ENCODE measurements around the gene ATP5F1D.

The ATP5F1D gene

DNA sequence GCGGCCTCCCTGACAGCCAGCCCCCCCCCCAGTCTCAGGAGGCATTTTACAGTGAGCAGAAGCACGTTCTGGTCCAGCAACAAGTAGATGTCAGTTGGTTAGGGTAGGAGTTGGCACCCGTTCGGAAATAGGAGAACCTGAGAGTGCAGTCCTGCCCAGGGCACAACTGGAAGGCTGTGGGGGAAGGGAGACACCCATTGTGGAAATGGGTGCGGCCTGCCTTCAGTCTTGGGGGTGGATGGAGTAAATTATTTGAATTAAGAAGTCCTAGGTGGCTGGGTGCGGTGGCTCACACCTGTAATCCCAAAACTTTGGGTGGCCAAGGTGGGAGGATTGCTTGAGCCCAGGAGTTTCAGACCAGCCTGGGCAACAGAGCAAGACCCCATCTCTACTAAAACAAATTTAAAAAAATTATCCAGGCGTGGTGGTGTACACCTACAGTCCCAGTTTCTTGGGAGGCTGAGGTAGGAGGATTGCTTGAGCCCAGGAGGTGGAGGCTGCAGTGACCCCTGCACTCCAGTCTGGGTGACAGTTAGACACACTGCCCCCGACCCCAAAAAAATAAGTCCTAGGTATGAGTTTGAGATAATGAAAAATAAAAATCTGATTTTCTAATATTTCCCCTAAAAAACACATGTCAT is 28.8 kb downstream of the ATP5F1D start:
- no peak for DNase-seq (ENCODE audit: low read depth, low spot score)

GRCh38 chr19:1270854-1271527 is 29.4 kb downstream of the ATP5F1D start:
- no peak for DNase-seq (ENCODE audit: low read depth, low spot score)

GRCh38 chr19:1271528-1272422 is 30.2 kb downstream of the ATP5F1D start:
- no peak for DNase-seq (ENCODE audit: low read depth, low spot score)

DNA sequence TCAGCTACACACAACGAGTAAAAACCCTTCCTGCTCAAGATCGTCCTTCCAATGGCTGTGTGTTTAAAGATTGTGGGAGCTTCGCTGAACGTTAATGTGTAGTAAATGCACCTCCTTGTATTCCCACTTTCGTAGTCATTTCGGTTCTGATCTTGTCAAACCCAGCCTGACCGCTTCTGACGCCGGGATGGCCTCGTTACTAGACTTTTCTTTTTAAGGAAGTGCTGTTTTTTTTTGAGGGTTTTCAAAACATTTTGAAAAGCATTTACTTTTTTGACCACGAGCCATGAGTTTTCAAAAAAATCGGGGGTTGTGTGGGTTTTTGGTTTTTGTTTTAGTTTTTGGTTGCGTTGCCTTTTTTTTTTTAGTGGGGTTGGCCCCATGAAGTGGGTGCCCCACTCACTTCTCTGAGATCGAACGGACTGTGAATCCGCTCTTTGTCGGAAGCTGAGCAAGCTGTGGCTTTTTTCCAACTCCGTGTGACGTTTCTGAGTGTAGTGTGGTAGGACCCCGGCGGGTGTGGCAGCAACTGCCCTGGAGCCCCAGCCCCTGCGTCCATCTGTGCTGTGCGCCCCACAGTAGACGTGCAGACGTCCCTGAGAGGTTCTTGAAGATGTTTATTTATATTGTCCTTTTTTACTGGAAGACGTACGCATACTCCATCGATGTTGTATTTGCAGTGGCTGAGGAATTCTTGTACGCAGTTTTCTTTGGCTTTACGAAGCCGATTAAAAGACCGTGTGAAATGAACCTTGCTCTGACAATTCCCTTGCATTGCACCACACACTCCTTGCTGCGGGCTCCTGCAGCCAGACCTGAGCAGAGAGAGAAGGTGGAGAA is 31.1 kb downstream of the ATP5F1D start:
- DNase-seq (ENCODE audit: low read depth, low spot score): no peak

DNA sequence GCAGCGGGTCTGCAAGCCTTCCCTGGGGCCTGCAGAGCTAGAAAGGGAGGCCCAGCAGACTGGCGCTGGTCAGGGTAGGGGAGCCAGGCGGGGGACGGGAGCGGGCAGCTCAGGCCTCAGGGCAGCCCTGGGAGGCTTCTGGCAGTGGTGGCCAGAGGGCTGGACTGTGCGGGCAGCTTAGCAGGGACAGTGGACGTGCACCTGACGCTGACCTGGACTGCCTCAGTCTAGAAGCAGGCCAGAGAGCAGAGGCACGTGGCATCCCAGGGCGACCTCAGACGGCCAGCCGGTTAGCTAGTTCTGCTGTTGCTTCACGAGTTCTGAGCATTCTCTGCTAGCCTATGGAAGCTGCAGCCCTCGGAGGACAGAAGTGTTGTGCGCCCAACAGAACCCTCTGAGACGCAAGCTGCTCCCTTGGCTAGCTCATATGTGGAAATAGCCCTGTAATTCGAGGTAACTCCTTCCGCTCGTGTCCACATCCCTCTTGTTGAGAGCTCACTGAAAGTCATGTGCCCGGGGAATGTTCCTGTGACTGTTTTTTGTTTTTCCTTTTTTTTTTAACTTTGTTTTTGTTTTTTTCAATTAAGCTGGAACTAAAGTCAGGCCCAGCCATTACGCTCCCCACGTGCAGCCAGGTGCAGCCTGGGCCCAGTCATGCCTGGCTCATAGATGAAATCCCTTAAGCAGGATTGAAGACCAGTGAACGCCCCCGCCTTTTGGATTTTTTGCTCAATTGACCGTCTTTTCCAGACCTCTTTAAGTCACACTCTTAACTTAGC is 31.9 kb downstream of the ATP5F1D start:
- DNase-seq (ENCODE audit: low read depth, low spot score): no peak

GRCh38 chr19:1274081-1274851 is 32.7 kb downstream of the ATP5F1D start:
- peak; percentile 62 for DNase-seq (ENCODE audit: low read depth, low spot score)

DNA sequence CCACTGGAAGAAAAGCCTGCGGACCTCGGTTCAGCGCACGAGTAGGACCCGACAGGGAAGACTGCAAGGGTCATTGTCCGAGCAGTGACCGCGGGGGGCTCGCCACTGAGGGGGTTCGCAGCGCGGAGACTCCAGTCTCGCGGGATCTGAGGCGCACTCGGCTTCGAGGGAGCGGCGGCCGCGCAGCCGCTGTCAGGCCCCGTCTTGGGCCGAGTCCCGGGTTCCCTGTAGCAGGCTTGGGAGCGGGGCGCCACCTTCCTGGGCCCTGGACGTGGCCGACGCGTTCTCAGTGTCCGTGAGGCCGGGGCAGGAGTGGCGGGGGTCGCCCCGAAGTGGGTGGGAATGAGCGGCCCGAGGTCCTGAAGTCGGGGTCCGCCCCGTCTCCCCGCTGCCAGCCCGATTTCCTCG is 33.3 kb downstream of the ATP5F1D start:
- DNase-seq (ENCODE audit: low read depth, low spot score): peak; percentile 50

DNA sequence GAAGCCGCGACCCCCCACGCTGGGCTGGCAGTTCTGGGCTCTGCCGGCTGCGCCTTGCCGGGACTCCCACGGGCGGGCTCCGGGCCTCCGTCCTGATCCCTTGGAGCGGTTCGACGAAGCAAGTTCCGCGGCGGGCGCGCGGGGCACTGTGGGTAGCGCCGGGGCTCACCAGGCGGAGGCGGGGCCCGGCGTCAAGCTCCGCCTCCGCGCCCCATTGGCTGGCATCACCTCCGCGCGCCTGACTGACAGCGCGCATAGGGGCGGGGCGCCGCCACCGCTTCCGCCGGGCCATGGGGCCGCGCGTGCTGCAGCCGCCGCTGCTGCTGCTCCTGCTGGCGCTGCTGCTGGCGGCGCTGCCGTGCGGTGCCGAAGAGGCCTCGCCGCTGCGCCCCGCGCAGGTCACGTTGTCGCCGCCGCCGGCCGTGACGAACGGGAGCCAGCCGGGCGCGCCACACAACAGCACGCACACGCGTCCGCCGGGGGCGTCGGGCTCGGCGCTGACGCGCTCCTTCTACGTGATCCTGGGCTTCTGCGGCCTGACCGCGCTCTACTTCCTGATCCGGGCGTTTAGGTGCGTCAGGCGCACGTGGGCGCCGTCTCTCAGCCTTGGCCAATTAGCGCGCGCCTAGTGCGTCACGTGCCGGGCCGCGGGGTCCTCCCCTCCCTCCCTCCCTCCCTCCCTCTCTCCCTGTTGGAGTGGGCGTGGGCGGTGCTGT is 33.9 kb downstream of the ATP5F1D start, which contains the start of gene FAM174C:
Gene FAM174C, plus strand, starts transcription at position 271 of the 716 bp plus-strand sequence. Its CDS starts 20 bp downstream, at position 291.
- peak; percentile 98 for DNase-seq (ENCODE audit: low read depth, low spot score)

- DNase-seq (ENCODE audit: low read depth, low spot score): no peak
Measured at GRCh38 chr19:1275976-1276627, 34.6 kb downstream of the ATP5F1D start.

DNA sequence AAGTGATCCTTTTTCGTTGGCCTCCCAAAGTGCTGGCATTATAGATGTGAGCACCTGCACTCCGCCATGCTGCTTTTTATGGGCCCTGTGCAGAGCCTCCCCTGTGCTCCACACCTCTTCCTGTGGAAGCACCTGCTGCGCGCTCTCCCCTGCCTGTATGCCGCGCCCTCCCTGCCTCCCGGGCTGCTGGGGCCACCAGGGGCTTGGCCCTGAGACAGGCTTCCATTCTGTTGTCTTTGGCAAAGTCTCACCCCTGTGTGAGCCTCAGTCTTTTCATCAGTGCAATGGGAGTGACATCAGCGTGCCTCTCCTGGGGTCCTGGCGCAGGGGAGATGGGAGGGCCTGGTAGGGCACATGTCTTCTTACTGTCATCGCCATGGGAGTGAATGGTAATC is 35.1 kb downstream of the ATP5F1D start:
- no peak for DNase-seq (ENCODE audit: low read depth, low spot score)

DNA sequence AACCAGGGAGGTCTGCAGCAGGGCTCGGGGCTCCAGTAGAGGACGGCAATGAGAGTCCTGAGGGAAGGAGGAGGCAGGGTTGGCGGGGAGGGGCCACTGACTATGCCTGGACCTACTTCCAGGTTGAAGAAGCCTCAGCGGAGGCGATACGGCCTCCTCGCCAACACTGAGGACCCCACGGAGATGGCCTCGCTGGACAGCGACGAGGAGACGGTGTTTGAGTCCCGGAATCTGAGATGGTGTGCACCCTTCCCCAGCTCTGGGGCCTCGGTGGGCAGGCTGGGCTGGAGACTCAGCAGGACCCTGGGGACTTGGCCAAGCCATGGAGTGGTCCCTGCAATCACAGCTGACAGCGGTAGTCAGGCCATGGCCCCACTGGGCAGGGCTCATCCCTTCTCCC is 35.5 kb downstream of the ATP5F1D start:
- no peak for DNase-seq (ENCODE audit: low read depth, low spot score)

GRCh38 chr19:1278074-1278473 is 36.5 kb downstream of the ATP5F1D start:
- no peak for DNase-seq (ENCODE audit: low read depth, low spot score)

DNA sequence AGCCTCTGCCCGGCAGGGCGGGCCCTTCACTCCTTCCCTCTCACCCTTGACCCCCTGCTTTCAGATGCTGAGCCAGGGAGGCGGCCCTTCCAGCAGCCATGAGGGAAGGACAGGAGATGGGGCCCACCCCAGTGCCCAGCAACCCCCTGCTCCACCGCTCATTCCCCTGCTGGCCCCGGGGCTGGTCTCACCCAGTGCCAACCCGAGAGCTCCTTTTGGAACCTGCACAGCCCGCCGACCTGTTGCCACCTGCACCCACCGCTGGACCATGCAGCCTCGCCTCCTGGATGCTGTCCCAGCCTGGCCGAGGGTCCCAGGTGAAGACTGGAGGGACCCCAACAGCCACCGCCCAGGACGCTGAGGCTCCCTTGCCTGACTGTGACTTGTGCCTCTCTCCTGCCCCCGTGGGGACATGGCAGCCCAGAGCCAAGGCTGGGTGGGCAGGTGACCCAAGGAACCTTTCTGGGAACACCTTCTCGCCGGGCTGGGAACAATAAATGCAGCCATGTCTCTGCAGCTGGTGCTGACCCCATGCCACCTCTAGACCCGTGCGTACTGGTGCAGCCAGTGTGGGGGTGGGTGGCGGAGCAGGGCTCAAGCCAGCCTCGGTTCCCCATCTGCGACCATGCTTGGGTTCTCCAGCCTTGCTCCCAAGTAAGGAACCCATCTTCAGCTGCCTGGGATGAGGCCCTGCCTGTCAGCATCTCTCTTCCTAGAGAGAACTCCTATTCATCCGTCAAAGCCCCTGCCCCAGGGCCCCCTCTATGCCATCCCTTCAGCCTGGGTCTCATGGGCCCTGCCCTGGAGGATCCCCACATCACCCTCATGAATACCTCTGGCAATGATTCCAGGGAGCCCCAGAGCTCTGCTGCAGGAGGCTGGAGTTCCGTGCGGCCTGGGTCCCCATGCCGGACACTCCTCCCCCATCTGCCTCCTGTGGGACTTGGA is 37.4 kb downstream of the ATP5F1D start:
- no peak for DNase-seq (ENCODE audit: low read depth, low spot score)

DNA sequence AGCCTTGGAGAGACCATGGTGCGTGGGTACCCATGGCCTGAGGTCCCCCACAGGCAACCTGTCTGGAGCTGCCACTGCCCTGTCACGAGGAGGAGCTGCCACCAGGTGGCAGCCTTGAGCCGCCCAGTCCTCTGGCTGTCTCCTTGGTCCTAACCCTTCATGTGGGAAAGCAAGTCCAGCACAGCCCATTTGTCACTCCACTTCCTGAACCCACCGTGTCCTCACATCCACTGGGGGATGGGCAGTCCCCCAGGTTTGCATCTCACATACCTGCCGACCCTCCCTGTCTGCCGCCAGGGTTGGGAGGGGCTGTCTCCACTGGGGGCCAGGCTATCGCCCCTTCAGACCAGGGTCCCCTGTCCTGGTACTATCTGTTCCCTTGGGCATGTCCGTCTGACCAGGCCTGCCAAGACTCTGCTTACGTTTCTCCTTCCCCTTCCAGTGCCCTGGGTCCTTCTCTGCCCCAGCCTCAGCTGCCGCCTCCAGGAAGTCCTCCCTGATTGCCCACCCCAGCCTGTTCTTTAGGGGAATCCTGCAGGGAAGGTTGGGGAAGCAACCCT is 38.3 kb downstream of the ATP5F1D start:
- peak; percentile 93 for DNase-seq (ENCODE audit: low read depth, low spot score)

GRCh38 chr19:1280636-1281568 is 39.4 kb downstream of the ATP5F1D start:
- DNase-seq (ENCODE audit: low read depth, low spot score): no peak

Data from ELF-1 (cell line).